NCI-H1694 treated with DMSO at 0.1 percent for 48 hours (cell line): Measurements from ENCODE around the gene PIH1D1.

Source experiments
- DNase-seq: peaks from one replicate; lab custom pipeline; 2025; lab: John Stamatoyannopoulos, UW

The PIH1D1 gene

GRCh38 chr19:49451430-49452181 lies at the start of gene PIH1D1:
PIH1D1 (minus strand) TSS chr19:49451814; CDS start chr19:49451574, 240 bp downstream.
- peak; percentile 99 for DNase-seq

- DNase-seq: no peak
Measured at GRCh38 chr19:49499030-49499670, 47.5 kb upstream of the PIH1D1 start.

GRCh38 chr19:49498475-49498874 lies 46.9 kb upstream of the PIH1D1 start:
- DNase-seq: no peak

- DNase-seq: no peak
Measured at GRCh38 chr19:49497789-49498103, 46.1 kb upstream of the PIH1D1 start.

GRCh38 chr19:49497047-49497788 lies 45.6 kb upstream of the PIH1D1 start:
- DNase-seq: peak; percentile 21

GRCh38 chr19:49496574-49497008 lies 45.0 kb upstream of the PIH1D1 start:
- no peak for DNase-seq

- no peak for DNase-seq
Measured at GRCh38 chr19:49492573-49493405, 41.2 kb upstream of the PIH1D1 start.

- no peak for DNase-seq
Measured at GRCh38 chr19:49491804-49492572, 40.4 kb upstream of the PIH1D1 start.

GRCh38 chr19:49491030-49491803 lies 39.6 kb upstream of the PIH1D1 start:
- DNase-seq: no peak

GRCh38 chr19:49490287-49491029 lies 38.8 kb upstream of the PIH1D1 start:
- no peak for DNase-seq

- DNase-seq: no peak
Measured at GRCh38 chr19:49489601-49490167, 38.1 kb upstream of the PIH1D1 start.

GRCh38 chr19:49488863-49489537 lies 37.4 kb upstream of the PIH1D1 start:
- DNase-seq: no peak

GRCh38 chr19:49488046-49488862 lies 36.6 kb upstream of the PIH1D1 start:
- no peak for DNase-seq

GRCh38 chr19:49487277-49488045 lies 35.8 kb upstream of the PIH1D1 start, which contains the start of gene RPL13A:
RPL13A (plus strand) TSS chr19:49487608; CDS start chr19:49487630, 22 bp downstream.
- peak; percentile 98 for DNase-seq

GRCh38 chr19:49486710-49487276 lies 35.2 kb upstream of the PIH1D1 start:
- DNase-seq: no peak

GRCh38 chr19:49486232-49486631 lies 34.6 kb upstream of the PIH1D1 start:
- DNase-seq: no peak
